Adrenal gland (tissue), 12 donors: Measurements from ENCODE around the gene MAPKAP1. TPM values are rescaled to one million over a fixed set of nuclear protein-coding genes. Genes with fewer than 3 reads are reported as not detected.
"Not testable (repeated sequence)": the region's sequence is repeated elsewhere in the genome, so short reads cannot be mapped to it uniquely, and the experiment has no call there.

Experiments used
- DNase-seq, 7 donors: peaks; one replicate each; pipeline ENCODE4 v3.0.0-alpha.2; 2019 to 2020
- H3K27ac ChIP-seq, 5 donors: fragments of 200-600 bp; sonication (generic) in 4 of 5; 1 replicate in 3 of 5; 2 replicates in 2 of 5; pipeline versions ENCODE4 v1.5.1 to v1.8.0; 2016 to 2020; ENCODE audit warnings: mild to moderate bottlenecking in 1 of 5
- H3K27me3 ChIP-seq: fragments of 200-600 bp; 2 replicates; pipeline ENCODE4 v1.8.0; 2021
- H3K36me3 ChIP-seq, 2 donors: fragments of 200-600 bp; replicated peaks in 1 of 2; 1 replicate in 1 of 2; 2 replicates in 1 of 2; pipeline versions ENCODE4 v1.5.1 to v1.8.0; 2018 to 2022
- H3K4me1 ChIP-seq, 2 donors: fragments of 200-600 bp; replicated peaks in 1 of 2; 1 replicate in 1 of 2; 2 replicates in 1 of 2; pipeline versions ENCODE4 v1.5.1 to v1.8.0; 2018 to 2021
- H3K4me3 ChIP-seq, 4 donors: fragments of 200-600 bp; sonication (generic) in 3 of 4; one replicate each; pipeline ENCODE4 v1.5.1; 2016 to 2018
- H3K9me3 ChIP-seq, 3 donors: fragments of 200-600 bp; sonication (generic) in 1 of 3; replicated peaks in 1 of 3; 1 replicate in 2 of 3; 2 replicates in 1 of 3; pipeline versions ENCODE4 v1.5.1 to v1.8.0; 2016 to 2021
- POLR2A ChIP-seq, 2 donors: fragments of 450-650 bp; IDR thresholded peaks; one replicate each; pipeline ENCODE4 v1.6.1; 2017; ENCODE audit warnings: antibody characterized with exemption in 2 of 2, mild to moderate bottlenecking in 2 of 2, moderate library complexity in 1 of 2
- WGBS, 4 donors: extraction: QIAGEN DNeasy Blood & Tissue Kit in 2 of 4; methylation state at CpG; one replicate each; pipeline versions ENCODE4 v1.1.5 to v1.1.7; 2013 to 2017; 5-methylcytosine and 5-hydroxymethylcytosine counted together
- intact Hi-C, 2 donors: fragments of 100-400 bp; cut with DNase I; formaldehyde crosslinking; loops; one replicate each; pipeline versions ENCODE4 v1.14.1 to v1.15.0; 2022 to 2023
- polyA plus RNA-seq, 3 donors: library from polyadenylated mRNA; stranded (reverse); fragments of 200-250 nt in 2 of 3; fragments of 350-450 nt in 1 of 3; fragmentation: Illumina TruSeq in 1 of 3; extraction: RNeasy Lipid Tissue Mini Kit (QIAGEN cat#74804) in 1 of 3; gene quantifications; one replicate each; pipeline ENCODE4 v1.2.3, GENCODE V29; 2013 to 2014
- total RNA-seq, 9 donors: library from RNA; depleted of rRNA in 4 of 9; stranded (reverse); fragments of >200 nt in 4 of 9; fragments of 120-200 nt in 1 of 9; fragmentation: NEBNext Ultra II Directional in 1 of 9; extraction: Animal tissue kit (Norgen Biotek cat#: 25700) in 1 of 9; gene quantifications; one replicate each; pipeline versions ENCODE4 v1.1.0 to v1.2.4, GENCODE V29; 2013 to 2023
- TF ChIP-seq, protein P1 (sequence below), 6 experiments: fragments of 450-650 bp in 4 of 6; fragments of 200-600 bp in 2 of 6; sonication (generic) in 1 of 6; IDR thresholded peaks; 1 replicate in 5 of 6; 2 replicates in 1 of 6; pipeline versions ENCODE4 v1.5.1 to v1.8.0; 2016 to 2021; ENCODE audit warnings: antibody characterized with exemption in 6 of 6, mild to moderate bottlenecking in 2 of 6, moderate library complexity in 1 of 6
- donor health status: healthy with polysubstance abuse.
- donor health status: Bipolar disorder and iron deficiency.
- donor health status: DM: yes; HTN: yes; CAD: no.
- donor health status: DM: no; HTN: no; CAD: no.
- donor health status: DM: no; HTN: no; CAD: no.
- donor health status: DM: yes; HTN: yes; CAD: no.

MAPKAP1 gene
- total and polyA plus RNA-seq, 12 donors, result 72.2 to 156 (median 94.9) TPM

DNA sequence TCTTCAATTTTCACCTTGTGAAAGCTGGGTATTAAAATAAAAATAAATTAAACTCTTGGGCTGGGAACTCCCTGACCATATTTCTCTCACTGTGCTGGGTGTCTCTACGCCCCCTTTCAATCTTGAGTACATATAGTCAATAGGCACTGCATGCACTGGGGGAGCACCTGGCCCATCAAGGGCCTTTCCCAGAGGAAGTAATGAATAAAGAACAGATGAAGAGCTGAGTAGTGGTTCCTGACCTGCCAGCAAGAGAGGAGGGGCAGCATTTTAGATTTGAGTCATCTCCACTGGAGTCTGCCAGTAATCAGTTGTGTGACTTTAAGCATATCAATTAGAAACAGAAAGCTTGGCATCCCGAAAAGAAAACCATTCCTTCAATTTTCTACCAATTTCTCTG lies 6.2 kb downstream of the MAPKAP1 start:
- WGBS, 4 donors, result 60 to 74% (median 66%) methylated on average over 2 of the region's 2 CpGs
- H3K36me3 ChIP-seq, result no peaks in the 10 kb centered on the region

DNA sequence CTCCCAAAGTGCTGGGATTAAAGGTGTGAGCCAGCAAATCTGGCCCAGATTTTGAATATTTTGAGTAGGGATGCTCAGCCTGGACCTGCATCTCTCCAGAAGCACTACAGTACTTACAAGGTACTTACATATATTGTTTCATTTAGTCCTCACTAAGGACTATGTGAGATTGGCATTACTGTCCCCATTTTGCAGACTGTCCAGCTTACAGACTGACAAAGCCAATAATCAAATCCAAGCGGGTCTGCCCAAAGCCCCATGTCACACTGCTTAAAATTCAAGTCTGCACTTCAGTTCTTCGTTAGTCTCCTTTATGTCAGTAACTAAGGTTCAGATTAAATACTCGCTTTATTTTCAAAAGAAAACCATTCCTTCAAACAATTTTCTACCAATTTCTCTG lies 7.1 kb downstream of the MAPKAP1 start:
- intact Hi-C loops, result no loop called here
- Histone ChIP-seq H3K36me3 (no peaks in the 10 kb centered on the region), H3K9me3 (no peaks in the 10 kb centered on the region), H3K4me3 (no peak overlapping the region), H3K4me1 (peaks cover 0 to 16% of the 10 kb centered on the region in 2 donors), H3K27me3 (no peaks in the 10 kb centered on the region), H3K27ac (no peak overlapping the region)
- no peak for TF ChIP-seq POLR2A (IDR thresholded peaks at IDR 0.05)
- TF ChIP-seq, protein P1, sequence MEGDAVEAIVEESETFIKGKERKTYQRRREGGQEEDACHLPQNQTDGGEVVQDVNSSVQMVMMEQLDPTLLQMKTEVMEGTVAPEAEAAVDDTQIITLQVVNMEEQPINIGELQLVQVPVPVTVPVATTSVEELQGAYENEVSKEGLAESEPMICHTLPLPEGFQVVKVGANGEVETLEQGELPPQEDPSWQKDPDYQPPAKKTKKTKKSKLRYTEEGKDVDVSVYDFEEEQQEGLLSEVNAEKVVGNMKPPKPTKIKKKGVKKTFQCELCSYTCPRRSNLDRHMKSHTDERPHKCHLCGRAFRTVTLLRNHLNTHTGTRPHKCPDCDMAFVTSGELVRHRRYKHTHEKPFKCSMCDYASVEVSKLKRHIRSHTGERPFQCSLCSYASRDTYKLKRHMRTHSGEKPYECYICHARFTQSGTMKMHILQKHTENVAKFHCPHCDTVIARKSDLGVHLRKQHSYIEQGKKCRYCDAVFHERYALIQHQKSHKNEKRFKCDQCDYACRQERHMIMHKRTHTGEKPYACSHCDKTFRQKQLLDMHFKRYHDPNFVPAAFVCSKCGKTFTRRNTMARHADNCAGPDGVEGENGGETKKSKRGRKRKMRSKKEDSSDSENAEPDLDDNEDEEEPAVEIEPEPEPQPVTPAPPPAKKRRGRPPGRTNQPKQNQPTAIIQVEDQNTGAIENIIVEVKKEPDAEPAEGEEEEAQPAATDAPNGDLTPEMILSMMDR (IDR thresholded peaks at IDR 0.05), result no peak
- 84 to 97% (median 96%) methylated on average over 3 of the region's 3 CpGs for WGBS, 4 donors
- no peak for DNase-seq

More for the DNA sequence above, 6.2 kb downstream of the MAPKAP1 start:
- TF ChIP-seq, protein P1 (IDR thresholded peaks at IDR 0.05), result no peak
- no peak for TF ChIP-seq POLR2A (IDR thresholded peaks at IDR 0.05)
- Histone ChIP-seq H3K4me3 (no peak overlapping the region), H3K9me3 (no peaks in the 10 kb centered on the region), H3K27ac (peak overlapping the region in 2 of 5 donors; percentile 21 to 49), H3K27me3 (no peaks in the 10 kb centered on the region), H3K4me1 (peaks cover under 1 to 24% of the 10 kb centered on the region in 2 donors)
- DNase-seq, result no peak
- intact Hi-C loops, result no loop called here

DNA sequence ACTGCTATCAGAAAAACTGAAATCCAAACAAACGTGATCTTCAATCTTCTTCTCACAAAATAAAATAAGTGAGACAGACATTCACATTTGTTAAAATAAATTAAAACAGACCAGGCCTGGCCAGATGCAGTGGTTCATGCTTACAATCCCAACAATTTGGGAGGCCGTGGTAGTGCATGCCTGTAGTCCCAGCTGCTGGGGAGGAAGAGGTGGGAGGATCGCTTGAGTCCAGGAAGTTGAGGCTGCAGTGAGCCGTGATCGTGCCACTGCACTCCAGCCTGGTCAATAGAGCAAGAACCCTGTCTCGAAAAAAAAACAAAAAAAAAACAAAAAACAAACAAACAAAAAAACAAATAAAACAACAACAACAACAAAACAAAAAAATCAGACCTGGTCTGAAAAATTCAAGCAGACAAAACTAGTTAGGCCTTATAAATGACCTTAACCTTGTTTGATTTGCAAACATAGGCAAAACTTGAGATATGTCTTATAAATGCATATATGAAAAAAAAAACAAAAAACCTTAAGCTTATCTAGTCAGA lies 10.8 kb downstream of the MAPKAP1 start:
- Histone ChIP-seq H3K36me3 (no peaks in the 10 kb centered on the region), H3K4me1 (peaks cover 0 to 10% of the 10 kb centered on the region in 2 donors), H3K27me3 (no peaks in the 10 kb centered on the region), H3K9me3 (no peaks in the 10 kb centered on the region), H3K4me3 (no peak overlapping the region), H3K27ac (no peak overlapping the region)
- no peak for DNase-seq
- TF ChIP-seq POLR2A (IDR thresholded peaks at IDR 0.05), result no peak
- TF ChIP-seq, protein P1 (IDR thresholded peaks at IDR 0.05), result no peak
- WGBS, 4 donors, result 63 to 76% (median 72%) methylated on average over 6 of the region's 6 CpGs
- intact Hi-C loops, result no loop called here

DNA sequence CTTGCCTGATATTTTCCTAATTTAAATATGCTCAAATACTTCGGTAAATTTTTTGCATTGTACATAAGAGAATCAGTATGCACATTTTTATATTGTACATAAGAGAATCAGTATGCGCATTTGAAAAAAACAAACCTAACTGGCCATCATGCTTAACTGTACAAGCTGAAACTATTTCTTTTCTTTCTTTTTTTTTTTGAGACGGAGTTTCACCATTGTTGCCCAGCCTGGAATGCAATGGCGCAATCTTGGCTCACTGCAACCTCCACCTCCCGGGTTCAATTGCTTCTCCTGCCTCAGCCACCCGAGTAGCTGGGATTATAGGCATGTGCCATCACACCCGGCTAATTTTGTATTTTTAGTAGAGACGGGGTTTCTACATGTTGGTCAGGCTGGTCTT lies 11.5 kb downstream of the MAPKAP1 start:
- H3K27me3 ChIP-seq, intact Hi-C loops, H3K9me3 ChIP-seq, H3K36me3 ChIP-seq, H3K27ac ChIP-seq, H3K4me1 ChIP-seq, H3K4me3 ChIP-seq, DNase-seq: not testable (repeated sequence)
- WGBS, 4 donors, result 83 to 87% (median 86%) methylated on average over 8 of the region's 8 CpGs

DNA sequence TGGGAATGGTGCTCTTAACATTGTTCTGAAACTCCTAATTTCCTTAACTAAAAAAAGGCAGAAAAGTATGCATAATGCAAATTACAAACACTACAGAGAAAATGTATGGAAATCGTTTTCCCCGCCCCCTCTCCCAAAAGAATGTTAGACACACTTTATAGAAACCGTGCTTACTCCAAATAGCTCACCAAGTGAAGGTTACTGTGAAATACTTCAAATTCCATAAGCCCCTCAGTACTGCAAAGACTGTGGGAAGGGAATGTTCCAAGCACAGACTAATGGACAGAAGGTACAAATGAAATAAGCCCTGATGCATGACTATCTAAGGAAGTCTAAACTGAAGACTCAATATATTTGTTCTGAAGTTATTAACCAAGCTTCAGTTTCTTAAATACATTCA lies 12.5 kb downstream of the MAPKAP1 start:
- H3K9me3 ChIP-seq, result no peaks in the 10 kb centered on the region
- H3K4me3 ChIP-seq, result no peak overlapping the region
- H3K36me3 ChIP-seq, result no peaks in the 10 kb centered on the region
- H3K27me3 ChIP-seq, result no peaks in the 10 kb centered on the region
- intact Hi-C loops, result no loop called here
- no peak overlapping the region for H3K27ac ChIP-seq
- DNase-seq, result no peak
- 76 to 80% (median 77%) methylated on average over 3 of the region's 3 CpGs for WGBS, 4 donors
- TF ChIP-seq POLR2A (IDR thresholded peaks at IDR 0.05), result no peak
- TF ChIP-seq, protein P1 (IDR thresholded peaks at IDR 0.05), result no peak
- peaks cover 0 to 8% of the 10 kb centered on the region in 2 donors for H3K4me1 ChIP-seq

DNA sequence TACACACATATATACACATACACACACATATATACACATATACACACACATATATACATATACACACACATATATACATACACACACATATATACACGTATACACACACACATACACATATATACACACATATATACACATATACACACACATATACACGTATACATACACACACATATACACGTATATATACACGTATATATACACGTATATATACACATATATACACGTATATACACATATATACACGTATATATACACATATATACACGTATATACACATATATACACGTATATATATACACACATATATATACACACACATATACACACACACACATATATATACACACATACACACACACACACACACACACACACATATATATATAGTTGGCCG lies 13.5 kb downstream of the MAPKAP1 start:
- H3K9me3 ChIP-seq, H3K4me3 ChIP-seq: not testable (repeated sequence)

More for the DNA sequence above, 13.5 kb downstream of the MAPKAP1 start:
- WGBS, 4 donors, result 76 to 85% (median 80%) methylated on average over 10 of the region's 10 CpGs
- H3K27ac ChIP-seq, H3K27me3 ChIP-seq, DNase-seq, intact Hi-C loops, H3K36me3 ChIP-seq: not testable (repeated sequence)
- H3K4me1 ChIP-seq, result peaks cover 5 to 14% of the 10 kb centered on the region in 2 donors
